SK-N-SH (cell line): ENCODE measurements around the gene RRP9. TPM values are rescaled to one million over a fixed set of nuclear protein-coding genes. Genes with fewer than 3 reads are reported as not detected.

Source experiments
- polyA plus RNA-seq, 3 experiments: library from polyadenylated mRNA; depleted of rRNA; stranded (reverse); fragments of >200 nt; gene quantifications; 2 replicates each; pipeline ENCODE4 v1.2.3, GENCODE V29; 2012
- small RNA-seq, 7 experiments: library from RNA; depleted of rRNA; stranded (forward); fragments of <200 nt; gene quantifications; one replicate each; pipeline ENCODE3, GENCODE V24; 2012

RRP9 gene
- polyA plus RNA-seq, 1 of the 3 experiments (the other 2 are of a cell fraction): 49.6 TPM

Small RNA genes lying within 50 kb of the gene (small RNA-seq; reads per million reads assigned to genes)
- 0 reads per million in 7 experiments for gene AC115284.1

Other genes with a start within 250 kb of the RRP9 start
- 0.15 and 0.24 TPM in 2 replicates for gene GRM2, start 234.8 kb downstream of the RRP9 start, polyA plus RNA-seq (2012; rRNA removed)
- not detected in 2 replicates for gene IQCF6, start 162.7 kb downstream of the RRP9 start, polyA plus RNA-seq (2012; rRNA removed)
- gene IQCF2, start 80.3 kb downstream of the RRP9 start, polyA plus RNA-seq (2012; rRNA removed): not detected in 2 replicates
- gene IQCF5, start 66.3 kb downstream of the RRP9 start, polyA plus RNA-seq (2012; rRNA removed): not detected in 2 replicates
- gene IQCF1, start 38.6 kb downstream of the RRP9 start, polyA plus RNA-seq (2012; rRNA removed): not detected in 2 replicates
- gene PARP3, start 459 bp upstream of the RRP9 start, polyA plus RNA-seq (2012; rRNA removed): 31.1 and 35.2 TPM in 2 replicates
- gene GPR62, start 13.5 kb upstream of the RRP9 start, polyA plus RNA-seq (2012; rRNA removed): 0.02 and 0.10 TPM in 2 replicates
- gene PCBP4, start 25.6 kb upstream of the RRP9 start, polyA plus RNA-seq (2012; rRNA removed): 97.4 and 118 TPM in 2 replicates
- gene ABHD14B, start 32.1 kb upstream of the RRP9 start, polyA plus RNA-seq (2012; rRNA removed): 64.1 and 88.3 TPM in 2 replicates
- gene ABHD14A, start 33.2 kb upstream of the RRP9 start, polyA plus RNA-seq (2012; rRNA removed): 22.1 and 31.5 TPM in 2 replicates
- gene ACY1, start 41.6 kb upstream of the RRP9 start, polyA plus RNA-seq (2012; rRNA removed): 93.0 and 96.2 TPM in 2 replicates
- gene RPL29, start 54.0 kb upstream of the RRP9 start, polyA plus RNA-seq (2012; rRNA removed): 3,173 and 3,642 TPM in 2 replicates
- 24.3 and 25.8 TPM in 2 replicates for gene DUSP7, start 114.7 kb upstream of the RRP9 start, polyA plus RNA-seq (2012; rRNA removed)
- 9.6 and 11.7 TPM in 2 replicates for gene POC1A, start 212.5 kb upstream of the RRP9 start, polyA plus RNA-seq (2012; rRNA removed)